ENCODE measurements around the gene KCNJ3. TPM values are rescaled to one million over a fixed set of nuclear protein-coding genes. Genes with fewer than 3 reads are reported as not detected.

KCNJ3 gene
- total RNA-seq, 1 experiment from 2014 or later, result 0.11 TPM

DNA sequence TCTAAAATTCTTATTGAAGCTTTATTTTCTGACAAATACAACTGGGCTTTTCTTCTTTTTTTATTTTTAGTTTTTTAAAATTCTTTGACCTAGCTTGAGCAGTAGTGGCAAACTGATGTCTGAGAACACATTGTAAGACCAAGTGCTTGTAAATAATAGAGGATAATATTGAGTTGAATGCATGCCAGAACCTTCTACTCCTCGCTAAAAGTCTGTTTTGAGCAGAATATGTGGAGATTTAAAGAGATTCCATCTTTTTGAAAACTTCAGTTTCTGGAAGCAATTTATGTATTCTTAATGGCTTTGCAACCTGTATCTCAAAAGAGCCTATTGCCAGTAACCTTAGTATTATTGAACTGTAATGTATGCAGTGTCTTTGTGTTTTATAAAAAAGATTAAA, 148.3 kb downstream of the KCNJ3 start:
- Histone ChIP-seq H3K79me1 (ENCODE audit: insufficient read depth, low read depth, low read length, poor library complexity, severe bottlenecking) (no peaks in the 10 kb centered on the region), H2BK120ac (ENCODE audit: low read depth, low read length, poor library complexity, severe bottlenecking) (no peak overlapping the region), H2BK12ac (ENCODE audit: insufficient read length, low read depth, low read length) (no peak overlapping the region), H2BK20ac (ENCODE audit: low read depth, low read length, poor library complexity, severe bottlenecking) (no peak overlapping the region), H4K91ac (ENCODE audit: insufficient read length, low read depth, low read length) (no peak overlapping the region), H3K27me3 (ENCODE audit: insufficient read depth, low read length) (no peaks in the 10 kb centered on the region), H3K9me3 (ENCODE audit: control insufficient read depth, low read depth, low read length) (no peaks in the 10 kb centered on the region), H3K23me2 (ENCODE audit: insufficient read length, low read depth, low read length, poor library complexity, severe bottlenecking) (no peaks in the 10 kb centered on the region), H2AK5ac (ENCODE audit: insufficient read length, low read length) (no peak overlapping the region), H3K14ac (ENCODE audit: insufficient read depth, low read length) (no peak overlapping the region), H4K5ac (ENCODE audit: insufficient read length, low read depth, low read length) (no peak overlapping the region), H3K56ac (ENCODE audit: insufficient read length, low read depth, low read length) (no peak overlapping the region), H3T11ph (ENCODE audit: low read length) (no peak overlapping the region), H3K9ac (ENCODE audit: extremely low read depth, insufficient read length, low read length) (no peak overlapping the region), H4K20me1 (ENCODE audit: control insufficient read depth, insufficient read depth, insufficient read length) (no peaks in the 10 kb centered on the region), H4K8ac (replicated peaks; ENCODE audit: insufficient read length, low read depth, low read length) (no peak overlapping the region), H3K4me2 (ENCODE audit: insufficient read depth, insufficient read length, low read length) (no peak overlapping the region), H2AFZ (ENCODE audit: low read length) (no peak overlapping the region), H3K23ac (ENCODE audit: insufficient read length, low read depth, low read length) (no peak overlapping the region), H3K4ac (ENCODE audit: low read depth, low read length) (no peak overlapping the region), H3K79me2 (ENCODE audit: insufficient read depth, low read length) (no peaks in the 10 kb centered on the region), H3K27ac (ENCODE audit: insufficient read length, low read depth, low read length) (no peak overlapping the region), H2BK15ac (ENCODE audit: low read depth, low read length) (no peak overlapping the region), H2BK5ac (ENCODE audit: insufficient read length, low read length) (no peak overlapping the region), H3K4me1 (ENCODE audit: insufficient read depth, low read length) (no peaks in the 10 kb centered on the region), H3K18ac (ENCODE audit: insufficient read length, low read depth, low read length) (no peak overlapping the region)
- no peak overlapping the region for H3K4me3 Mint-ChIP-seq
- H3K36me3 Mint-ChIP-seq (ENCODE audit: insufficient read depth in 1 of 3, low read depth in 3 of 3), result no peaks in the 10 kb centered on the region
- DNase-seq, result no peak
- H3K4me1 Mint-ChIP-seq, result no peaks in the 10 kb centered on the region
- H3K27me3 Mint-ChIP-seq (ENCODE audit: low read depth), result no peaks in the 10 kb centered on the region
- H3K9me3 Mint-ChIP-seq, result no peaks in the 10 kb centered on the region
- no CpG with 5 or more reads among the region's 1 CpG for WGBS (ENCODE audit: extremely low coverage, insufficient read length, low lambda C conversion rate)
- TF ChIP-seq, protein P1, sequence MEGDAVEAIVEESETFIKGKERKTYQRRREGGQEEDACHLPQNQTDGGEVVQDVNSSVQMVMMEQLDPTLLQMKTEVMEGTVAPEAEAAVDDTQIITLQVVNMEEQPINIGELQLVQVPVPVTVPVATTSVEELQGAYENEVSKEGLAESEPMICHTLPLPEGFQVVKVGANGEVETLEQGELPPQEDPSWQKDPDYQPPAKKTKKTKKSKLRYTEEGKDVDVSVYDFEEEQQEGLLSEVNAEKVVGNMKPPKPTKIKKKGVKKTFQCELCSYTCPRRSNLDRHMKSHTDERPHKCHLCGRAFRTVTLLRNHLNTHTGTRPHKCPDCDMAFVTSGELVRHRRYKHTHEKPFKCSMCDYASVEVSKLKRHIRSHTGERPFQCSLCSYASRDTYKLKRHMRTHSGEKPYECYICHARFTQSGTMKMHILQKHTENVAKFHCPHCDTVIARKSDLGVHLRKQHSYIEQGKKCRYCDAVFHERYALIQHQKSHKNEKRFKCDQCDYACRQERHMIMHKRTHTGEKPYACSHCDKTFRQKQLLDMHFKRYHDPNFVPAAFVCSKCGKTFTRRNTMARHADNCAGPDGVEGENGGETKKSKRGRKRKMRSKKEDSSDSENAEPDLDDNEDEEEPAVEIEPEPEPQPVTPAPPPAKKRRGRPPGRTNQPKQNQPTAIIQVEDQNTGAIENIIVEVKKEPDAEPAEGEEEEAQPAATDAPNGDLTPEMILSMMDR (conservative IDR thresholded peaks at IDR 0.05), result no peak
- H3K27ac Mint-ChIP-seq, result no peak overlapping the region
